Subcutaneous abdominal adipose tissue (tissue), 5 donors: ENCODE results near the gene INSC.

Experiments
- H3K27ac ChIP-seq: one replicate; pipeline ENCODE4 v1.7.0; 2013; ENCODE audit warnings: low read depth, mild to moderate bottlenecking, inconsistent platforms, low read length, moderate library complexity
- H3K27me3 ChIP-seq, 5 donors: one replicate each; pipeline ENCODE4 v1.7.0; 2013; ENCODE audit warnings: low read length in 5 of 5, inconsistent platforms in 1 of 5; ENCODE audit not compliant: control insufficient read depth in 5 of 5, insufficient read depth in 4 of 5
- H3K36me3 ChIP-seq, 5 donors: one replicate each; pipeline ENCODE4 v1.7.0; 2013; ENCODE audit warnings: low read length in 5 of 5; ENCODE audit not compliant: control insufficient read depth in 5 of 5, insufficient read depth in 5 of 5
- H3K4me1 ChIP-seq, 5 donors: one replicate each; pipeline ENCODE4 v1.7.0; 2013; ENCODE audit warnings: low read length in 5 of 5, mild to moderate bottlenecking in 3 of 5, moderate library complexity in 1 of 5; ENCODE audit not compliant: control insufficient read depth in 5 of 5, insufficient read depth in 5 of 5
- H3K4me3 ChIP-seq, 5 donors: one replicate each; pipeline ENCODE4 v1.7.0; 2013; ENCODE audit warnings: low read length in 5 of 5, low read depth in 1 of 5
- H3K9ac ChIP-seq, 5 donors: one replicate each; pipeline ENCODE4 v1.7.0; 2013; ENCODE audit warnings: low read length in 5 of 5, mild to moderate bottlenecking in 4 of 5, moderate library complexity in 3 of 5
- H3K9me3 ChIP-seq, 5 donors: one replicate each; pipeline ENCODE4 v1.7.0; 2013; ENCODE audit warnings: low read length in 5 of 5; ENCODE audit not compliant: control insufficient read depth in 5 of 5
- donor health status: healthy.
- donor health status: healthy.
- donor health status: healthy.
- donor health status: healthy.
- donor health status: healthy.

INSC gene

GRCh38 chr11:15192005-15192556 lies 77.4 kb downstream of the INSC start:
- peaks cover 0 to 6% (median 0%) of the 10 kb centered on the region in 5 donors for H3K9me3 ChIP-seq
- no peak overlapping the region for H3K4me3 ChIP-seq
- no peak overlapping the region for H3K9ac ChIP-seq
- no peaks in the 10 kb centered on the region for H3K4me1 ChIP-seq
- no peaks in the 10 kb centered on the region for H3K27me3 ChIP-seq
- H3K27ac ChIP-seq: no peak overlapping the region
- no peaks in the 10 kb centered on the region for H3K36me3 ChIP-seq

DNA sequence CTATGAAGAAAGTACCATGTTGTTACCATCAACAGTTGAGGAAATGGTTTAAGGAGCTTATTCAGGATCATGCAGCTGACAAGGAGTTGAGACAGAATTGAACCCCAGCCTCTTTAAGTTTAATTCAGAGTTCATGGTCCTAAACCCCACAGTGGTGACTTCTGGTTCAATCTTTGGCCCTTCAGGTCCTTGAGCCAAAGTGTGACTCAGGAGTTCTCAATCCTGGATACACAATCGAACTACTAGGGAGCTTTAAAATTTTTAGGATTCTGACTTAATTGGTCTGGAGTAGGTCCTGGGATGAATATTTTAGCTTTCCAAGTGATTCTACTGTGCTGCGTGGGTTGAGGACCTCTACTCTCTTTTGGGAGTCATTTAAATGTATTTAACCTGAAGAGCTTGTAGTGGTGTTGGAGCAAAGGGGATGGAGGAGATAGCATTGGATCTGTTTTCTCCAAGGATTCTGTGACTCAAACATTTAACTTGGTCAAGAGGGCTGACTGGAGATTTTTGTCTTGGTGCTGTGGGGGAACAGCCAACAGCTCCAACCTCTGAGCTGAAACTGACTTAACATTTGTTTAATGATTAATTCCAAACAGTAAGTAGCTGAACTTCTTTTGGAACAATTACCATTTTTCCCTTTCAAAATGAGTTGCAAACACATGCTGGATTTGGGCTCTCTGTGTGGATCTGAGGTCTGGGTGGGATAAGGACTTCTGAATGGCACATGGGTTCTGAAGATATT lies 80.1 kb downstream of the INSC start:
- Histone ChIP-seq H3K9me3 (no peaks in the 10 kb centered on the region), H3K9ac (no peak overlapping the region), H3K27ac (no peak overlapping the region), H3K36me3 (no peaks in the 10 kb centered on the region), H3K4me3 (no peak overlapping the region), H3K4me1 (peaks cover 0 to 6% (median 0%) of the 10 kb centered on the region in 5 donors), H3K27me3 (no peaks in the 10 kb centered on the region)

DNA sequence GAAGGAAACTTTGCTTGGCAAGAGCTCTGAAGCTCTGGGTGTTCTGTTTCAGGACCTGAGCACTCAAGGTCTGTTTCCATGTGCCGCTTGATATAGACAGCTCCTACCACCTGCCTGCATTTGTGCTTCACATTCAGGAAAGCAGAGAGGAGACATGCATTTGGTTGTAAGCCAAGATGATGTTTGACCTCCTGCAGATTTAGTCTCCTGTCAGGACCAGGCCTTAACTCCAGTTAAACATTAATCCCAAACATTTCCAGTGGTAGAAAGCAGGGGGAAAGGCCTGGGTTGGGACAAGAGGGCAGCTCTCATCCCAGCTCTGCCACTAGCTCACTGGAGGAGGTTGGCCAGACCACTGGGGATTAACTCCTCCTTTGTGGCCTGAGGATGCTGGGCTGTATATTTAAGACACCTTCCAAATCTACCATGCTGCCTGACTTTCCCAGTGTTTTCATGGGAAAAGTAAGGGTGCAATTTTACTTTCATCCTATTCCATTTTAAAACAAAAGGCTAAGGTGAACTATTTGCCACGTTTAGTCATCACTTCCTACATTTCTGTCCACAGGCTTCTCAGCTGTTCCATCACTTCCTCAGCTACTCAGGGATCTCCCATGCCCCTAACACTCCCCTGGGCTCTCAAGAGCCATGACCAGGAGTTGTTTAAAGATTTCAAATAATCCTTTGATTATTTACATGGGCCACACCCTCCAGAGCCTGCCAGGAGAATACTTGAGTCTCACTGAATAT lies 80.9 kb downstream of the INSC start:
- Histone ChIP-seq H3K36me3 (no peaks in the 10 kb centered on the region), H3K27me3 (peaks cover 0 to 3% (median 0%) of the 10 kb centered on the region in 5 donors), H3K27ac (no peak overlapping the region), H3K9me3 (no peaks in the 10 kb centered on the region), H3K9ac (no peak overlapping the region), H3K4me3 (no peak overlapping the region), H3K4me1 (peaks cover 0 to 8% (median 0%) of the 10 kb centered on the region in 5 donors)

GRCh38 chr11:15196704-15197103 lies 82.0 kb downstream of the INSC start:
- no peak overlapping the region for H3K27ac ChIP-seq
- H3K36me3 ChIP-seq: no peaks in the 10 kb centered on the region
- no peaks in the 10 kb centered on the region for H3K9me3 ChIP-seq
- peaks cover 0 to 8% (median 0%) of the 10 kb centered on the region in 5 donors for H3K4me1 ChIP-seq
- no peak overlapping the region for H3K4me3 ChIP-seq
- H3K27me3 ChIP-seq: peaks cover 0 to 8% (median 0%) of the 10 kb centered on the region in 5 donors
- no peak overlapping the region for H3K9ac ChIP-seq

DNA sequence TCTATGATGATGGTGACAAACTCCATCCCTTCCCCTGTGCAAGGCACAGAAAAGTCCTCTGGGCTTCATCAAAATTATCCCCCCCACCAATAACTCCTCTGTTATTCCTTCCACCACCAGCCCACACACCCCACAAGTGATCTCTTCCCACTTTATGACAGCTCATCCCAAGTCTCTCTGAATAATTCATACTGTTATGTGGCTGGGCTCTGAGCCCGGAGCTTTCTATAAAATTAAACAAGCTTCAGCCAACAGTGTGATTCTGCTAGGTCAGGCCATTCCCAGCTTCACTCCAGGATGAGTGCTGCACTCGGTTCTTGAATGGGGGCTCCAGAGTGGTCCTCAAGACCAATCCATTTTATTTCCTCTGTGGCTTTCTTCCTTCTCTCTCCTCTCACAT lies 83.0 kb downstream of the INSC start:
- H3K36me3 ChIP-seq: no peaks in the 10 kb centered on the region
- H3K27me3 ChIP-seq: peaks cover 0 to 8% (median 0%) of the 10 kb centered on the region in 5 donors
- no peaks in the 10 kb centered on the region for H3K9me3 ChIP-seq
- no peak overlapping the region for H3K9ac ChIP-seq
- H3K4me1 ChIP-seq: peaks cover 0 to 8% (median 0%) of the 10 kb centered on the region in 5 donors
- no peak overlapping the region for H3K4me3 ChIP-seq
- H3K27ac ChIP-seq: no peak overlapping the region

DNA sequence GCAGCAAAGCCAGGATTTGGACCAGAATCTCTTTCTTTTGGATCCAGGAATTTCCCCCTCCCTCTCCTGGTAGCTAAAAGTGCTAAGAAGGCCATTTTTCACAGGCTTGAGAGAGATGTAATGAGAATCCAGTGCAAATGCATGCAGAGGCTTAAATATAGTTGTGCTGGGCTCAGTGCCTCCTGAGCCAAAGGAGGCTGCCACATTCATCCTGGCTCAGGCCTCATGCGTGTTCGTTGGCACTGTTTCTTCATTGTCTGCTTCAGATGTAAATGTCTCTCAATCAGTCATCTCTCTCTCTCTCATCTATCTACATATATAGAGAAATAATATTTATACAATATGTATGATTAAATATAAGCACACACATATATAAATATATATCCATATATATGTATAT lies 83.6 kb downstream of the INSC start:
- no peak overlapping the region for H3K27ac ChIP-seq
- peaks cover 0 to 8% (median 0%) of the 10 kb centered on the region in 5 donors for H3K4me1 ChIP-seq
- no peak overlapping the region for H3K9ac ChIP-seq
- no peak overlapping the region for H3K4me3 ChIP-seq
- no peaks in the 10 kb centered on the region for H3K36me3 ChIP-seq
- H3K27me3 ChIP-seq: peaks cover 0 to 8% (median 0%) of the 10 kb centered on the region in 5 donors
- no peaks in the 10 kb centered on the region for H3K9me3 ChIP-seq

GRCh38 chr11:15199693-15200092 lies 85.0 kb downstream of the INSC start:
- Histone ChIP-seq H3K4me1 (peaks cover 0 to 8% (median 0%) of the 10 kb centered on the region in 5 donors), H3K9me3 (no peaks in the 10 kb centered on the region), H3K27ac (no peak overlapping the region), H3K27me3 (peaks cover 0 to 8% (median 0%) of the 10 kb centered on the region in 5 donors), H3K4me3 (no peak overlapping the region), H3K36me3 (no peaks in the 10 kb centered on the region), H3K9ac (no peak overlapping the region)

DNA sequence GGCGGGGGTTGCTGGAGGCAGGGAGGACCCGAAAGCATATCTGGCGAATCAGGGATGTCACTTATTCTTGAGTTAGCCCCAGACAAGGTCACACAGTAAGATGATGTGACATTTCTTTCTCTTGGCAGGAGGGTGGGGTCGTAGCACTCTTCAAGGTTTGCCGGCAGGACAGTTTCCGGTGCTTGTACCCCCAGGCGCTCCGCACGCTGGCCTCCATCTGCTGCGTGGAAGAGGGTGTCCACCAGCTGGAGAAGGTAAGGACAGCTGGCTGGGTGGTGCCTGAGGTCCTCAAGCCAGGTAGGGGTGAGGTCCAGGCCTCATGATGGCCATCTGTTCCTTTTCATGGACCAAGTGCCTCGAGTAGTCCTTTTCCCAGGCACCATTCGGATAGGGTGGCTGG lies 86.0 kb downstream of the INSC start:
- Histone ChIP-seq H3K27me3 (peaks cover 0 to 8% (median 0%) of the 10 kb centered on the region in 5 donors), H3K9ac (no peak overlapping the region), H3K4me3 (no peak overlapping the region), H3K27ac (no peak overlapping the region), H3K9me3 (no peaks in the 10 kb centered on the region), H3K36me3 (no peaks in the 10 kb centered on the region), H3K4me1 (peaks cover 0 to 8% (median 0%) of the 10 kb centered on the region in 5 donors)

GRCh38 chr11:15201586-15201985 lies 86.9 kb downstream of the INSC start:
- Histone ChIP-seq H3K27me3 (peaks cover 0 to 8% (median 4%) of the 10 kb centered on the region in 5 donors), H3K36me3 (no peaks in the 10 kb centered on the region), H3K9me3 (no peaks in the 10 kb centered on the region), H3K9ac (no peak overlapping the region), H3K4me3 (no peak overlapping the region), H3K4me1 (peaks cover 0 to 8% (median 0%) of the 10 kb centered on the region in 5 donors), H3K27ac (no peak overlapping the region)

- no peaks in the 10 kb centered on the region for H3K36me3 ChIP-seq
- H3K9ac ChIP-seq: no peak overlapping the region
- no peak overlapping the region for H3K4me3 ChIP-seq
- H3K4me1 ChIP-seq: peaks cover 0 to 8% (median 0%) of the 10 kb centered on the region in 5 donors
- peaks cover 0 to 8% (median 4%) of the 10 kb centered on the region in 5 donors for H3K27me3 ChIP-seq
- no peak overlapping the region for H3K27ac ChIP-seq
- no peaks in the 10 kb centered on the region for H3K9me3 ChIP-seq
These were observed 87.9 kb downstream of the INSC start for GRCh38 chr11:15202626-15203025.
